ENCODE data around the gene CTNNA2.

CTNNA2 gene

DNA sequence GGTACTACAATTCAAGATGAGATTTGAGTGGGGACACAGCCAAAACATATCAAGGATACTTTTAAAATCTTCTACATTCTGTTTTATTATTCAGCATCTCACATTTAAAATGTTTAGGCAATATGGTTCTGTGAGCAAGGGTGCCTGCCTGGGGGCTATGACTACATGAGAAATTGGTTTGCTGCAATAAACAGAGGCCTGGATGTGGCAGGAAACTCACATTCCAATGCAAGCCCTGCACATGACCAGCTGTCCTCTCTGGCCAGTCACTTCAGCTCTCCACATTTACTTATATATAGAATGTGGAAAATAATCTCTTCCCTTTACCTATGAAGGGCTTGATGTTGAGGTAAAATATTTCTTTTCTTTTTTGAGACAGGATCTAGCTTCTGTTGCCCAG is 598.3 kb downstream of the CTNNA2 start:
- no peak for ATAC-seq
- TF ChIP-seq, protein P1, sequence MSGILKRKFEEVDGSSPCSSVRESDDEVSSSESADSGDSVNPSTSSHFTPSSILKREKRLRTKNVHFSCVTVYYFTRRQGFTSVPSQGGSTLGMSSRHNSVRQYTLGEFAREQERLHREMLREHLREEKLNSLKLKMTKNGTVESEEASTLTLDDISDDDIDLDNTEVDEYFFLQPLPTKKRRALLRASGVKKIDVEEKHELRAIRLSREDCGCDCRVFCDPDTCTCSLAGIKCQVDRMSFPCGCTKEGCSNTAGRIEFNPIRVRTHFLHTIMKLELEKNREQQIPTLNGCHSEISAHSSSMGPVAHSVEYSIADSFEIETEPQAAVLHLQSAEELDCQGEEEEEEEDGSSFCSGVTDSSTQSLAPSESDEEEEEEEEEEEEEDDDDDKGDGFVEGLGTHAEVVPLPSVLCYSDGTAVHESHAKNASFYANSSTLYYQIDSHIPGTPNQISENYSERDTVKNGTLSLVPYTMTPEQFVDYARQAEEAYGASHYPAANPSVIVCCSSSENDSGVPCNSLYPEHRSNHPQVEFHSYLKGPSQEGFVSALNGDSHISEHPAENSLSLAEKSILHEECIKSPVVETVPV (CRISPR knock-in tag; IDR thresholded peaks at IDR 0.05): no peak
- TF ChIP-seq PPARA (CRISPR knock-in tag; IDR thresholded peaks at IDR 0.05; ENCODE audit: borderline replicate concordance) (no peak), ESRRG (CRISPR knock-in tag; IDR thresholded peaks at IDR 0.05) (no peak), OSR1 (CRISPR knock-in tag; IDR thresholded peaks at IDR 0.05) (no peak), RARB (CRISPR knock-in tag; IDR thresholded peaks at IDR 0.05) (no peak), ZNF70 (CRISPR knock-in tag; IDR thresholded peaks at IDR 0.05) (no peak)
- TF ChIP-seq, protein P2, sequence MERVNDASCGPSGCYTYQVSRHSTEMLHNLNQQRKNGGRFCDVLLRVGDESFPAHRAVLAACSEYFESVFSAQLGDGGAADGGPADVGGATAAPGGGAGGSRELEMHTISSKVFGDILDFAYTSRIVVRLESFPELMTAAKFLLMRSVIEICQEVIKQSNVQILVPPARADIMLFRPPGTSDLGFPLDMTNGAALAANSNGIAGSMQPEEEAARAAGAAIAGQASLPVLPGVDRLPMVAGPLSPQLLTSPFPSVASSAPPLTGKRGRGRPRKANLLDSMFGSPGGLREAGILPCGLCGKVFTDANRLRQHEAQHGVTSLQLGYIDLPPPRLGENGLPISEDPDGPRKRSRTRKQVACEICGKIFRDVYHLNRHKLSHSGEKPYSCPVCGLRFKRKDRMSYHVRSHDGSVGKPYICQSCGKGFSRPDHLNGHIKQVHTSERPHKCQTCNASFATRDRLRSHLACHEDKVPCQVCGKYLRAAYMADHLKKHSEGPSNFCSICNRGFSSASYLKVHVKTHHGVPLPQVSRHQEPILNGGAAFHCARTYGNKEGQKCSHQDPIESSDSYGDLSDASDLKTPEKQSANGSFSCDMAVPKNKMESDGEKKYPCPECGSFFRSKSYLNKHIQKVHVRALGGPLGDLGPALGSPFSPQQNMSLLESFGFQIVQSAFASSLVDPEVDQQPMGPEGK (CRISPR knock-in tag; IDR thresholded peaks at IDR 0.05; ENCODE audit: borderline replicate concordance): no peak

DNA sequence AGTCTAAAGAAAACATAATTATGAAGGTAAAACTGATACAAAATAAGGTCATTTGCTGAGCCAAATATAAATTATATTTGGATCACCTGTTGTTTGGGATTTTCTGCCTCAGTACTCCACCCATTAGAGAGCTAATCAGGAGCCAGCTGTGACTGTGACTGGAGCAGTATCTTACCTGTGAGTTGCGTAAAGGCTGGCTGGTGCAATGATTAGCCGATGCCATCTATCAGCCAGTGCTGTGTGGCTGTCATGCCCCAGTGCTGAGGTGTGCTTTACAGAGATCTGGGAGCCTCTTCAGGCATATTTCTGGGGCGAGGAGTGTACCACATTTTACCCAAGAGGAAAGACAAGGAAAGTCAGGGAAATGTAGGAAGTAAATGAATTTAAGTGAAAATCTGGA is 599.9 kb downstream of the CTNNA2 start:
- TF ChIP-seq, protein P1 (CRISPR knock-in tag; IDR thresholded peaks at IDR 0.05): no peak
- TF ChIP-seq ISL1 (CRISPR knock-in tag; IDR thresholded peaks at IDR 0.05): no peak
- TF ChIP-seq TCF4 (CRISPR knock-in tag; IDR thresholded peaks at IDR 0.05; ENCODE audit: borderline replicate concordance): no peak
- no peak for TF ChIP-seq ESRRG (CRISPR knock-in tag; IDR thresholded peaks at IDR 0.05)
- no peak for TF ChIP-seq BACH2 (CRISPR knock-in tag; IDR thresholded peaks at IDR 0.05; ENCODE audit: borderline replicate concordance)
- TF ChIP-seq TOX (CRISPR knock-in tag; IDR thresholded peaks at IDR 0.05; ENCODE audit: borderline replicate concordance): no peak
- TF ChIP-seq SNAI2 (CRISPR knock-in tag; IDR thresholded peaks at IDR 0.05): no peak
- no peak for TF ChIP-seq ZFP3 (CRISPR knock-in tag; IDR thresholded peaks at IDR 0.05)
- no peak for TF ChIP-seq PPARA (CRISPR knock-in tag; IDR thresholded peaks at IDR 0.05; ENCODE audit: borderline replicate concordance)
- TF ChIP-seq, protein P3, sequence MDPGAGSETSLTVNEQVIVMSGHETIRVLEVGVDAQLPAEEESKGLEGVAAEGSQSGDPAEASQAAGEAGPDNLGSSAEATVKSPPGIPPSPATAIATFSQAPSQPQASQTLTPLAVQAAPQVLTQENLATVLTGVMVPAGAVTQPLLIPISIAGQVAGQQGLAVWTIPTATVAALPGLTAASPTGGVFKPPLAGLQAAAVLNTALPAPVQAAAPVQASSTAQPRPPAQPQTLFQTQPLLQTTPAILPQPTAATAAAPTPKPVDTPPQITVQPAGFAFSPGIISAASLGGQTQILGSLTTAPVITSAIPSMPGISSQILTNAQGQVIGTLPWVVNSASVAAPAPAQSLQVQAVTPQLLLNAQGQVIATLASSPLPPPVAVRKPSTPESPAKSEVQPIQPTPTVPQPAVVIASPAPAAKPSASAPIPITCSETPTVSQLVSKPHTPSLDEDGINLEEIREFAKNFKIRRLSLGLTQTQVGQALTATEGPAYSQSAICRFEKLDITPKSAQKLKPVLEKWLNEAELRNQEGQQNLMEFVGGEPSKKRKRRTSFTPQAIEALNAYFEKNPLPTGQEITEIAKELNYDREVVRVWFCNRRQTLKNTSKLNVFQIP (CRISPR knock-in tag; IDR thresholded peaks at IDR 0.05; ENCODE audit: borderline replicate concordance, low read depth): no peak
- TF ChIP-seq CSDC2 (CRISPR knock-in tag; IDR thresholded peaks at IDR 0.05): no peak
- TF ChIP-seq RARB (CRISPR knock-in tag; IDR thresholded peaks at IDR 0.05): no peak
- TF ChIP-seq ZNF8 (CRISPR knock-in tag; IDR thresholded peaks at IDR 0.05): no peak
- no peak for ATAC-seq

DNA sequence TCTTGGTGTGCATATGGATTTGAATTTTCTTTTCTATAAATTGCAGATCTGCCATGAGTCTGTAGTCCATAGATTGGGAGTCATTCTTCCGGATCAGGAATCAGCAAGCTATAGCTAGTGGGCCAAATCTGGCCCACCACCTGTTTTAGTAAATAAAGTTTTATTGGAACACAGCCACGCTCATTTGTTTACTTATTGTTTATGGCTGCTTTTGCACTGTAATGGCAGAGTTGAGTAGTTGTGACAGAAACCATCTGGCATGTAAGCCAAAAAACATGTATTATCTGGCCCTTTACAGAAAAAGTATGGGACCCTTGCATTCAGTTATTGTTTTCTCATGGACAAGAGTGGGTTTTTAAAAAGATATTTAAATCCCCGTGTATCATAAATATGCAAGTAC is 600.5 kb downstream of the CTNNA2 start:
- TF ChIP-seq TCF4 (CRISPR knock-in tag; IDR thresholded peaks at IDR 0.05; ENCODE audit: borderline replicate concordance) (no peak), OSR1 (CRISPR knock-in tag; IDR thresholded peaks at IDR 0.05) (no peak), ZFP30 (CRISPR knock-in tag; IDR thresholded peaks at IDR 0.05) (no peak), TOX (CRISPR knock-in tag; IDR thresholded peaks at IDR 0.05; ENCODE audit: borderline replicate concordance) (no peak), RARB (CRISPR knock-in tag; IDR thresholded peaks at IDR 0.05) (no peak), ARNTL (CRISPR knock-in tag; IDR thresholded peaks at IDR 0.05; ENCODE audit: borderline replicate concordance, low read depth) (no peak), ZNF8 (CRISPR knock-in tag; IDR thresholded peaks at IDR 0.05) (no peak), GLIS3 (CRISPR knock-in tag; IDR thresholded peaks at IDR 0.05) (no peak), ZC3H10 (CRISPR knock-in tag; IDR thresholded peaks at IDR 0.05) (no peak)
- TF ChIP-seq, protein P4, sequence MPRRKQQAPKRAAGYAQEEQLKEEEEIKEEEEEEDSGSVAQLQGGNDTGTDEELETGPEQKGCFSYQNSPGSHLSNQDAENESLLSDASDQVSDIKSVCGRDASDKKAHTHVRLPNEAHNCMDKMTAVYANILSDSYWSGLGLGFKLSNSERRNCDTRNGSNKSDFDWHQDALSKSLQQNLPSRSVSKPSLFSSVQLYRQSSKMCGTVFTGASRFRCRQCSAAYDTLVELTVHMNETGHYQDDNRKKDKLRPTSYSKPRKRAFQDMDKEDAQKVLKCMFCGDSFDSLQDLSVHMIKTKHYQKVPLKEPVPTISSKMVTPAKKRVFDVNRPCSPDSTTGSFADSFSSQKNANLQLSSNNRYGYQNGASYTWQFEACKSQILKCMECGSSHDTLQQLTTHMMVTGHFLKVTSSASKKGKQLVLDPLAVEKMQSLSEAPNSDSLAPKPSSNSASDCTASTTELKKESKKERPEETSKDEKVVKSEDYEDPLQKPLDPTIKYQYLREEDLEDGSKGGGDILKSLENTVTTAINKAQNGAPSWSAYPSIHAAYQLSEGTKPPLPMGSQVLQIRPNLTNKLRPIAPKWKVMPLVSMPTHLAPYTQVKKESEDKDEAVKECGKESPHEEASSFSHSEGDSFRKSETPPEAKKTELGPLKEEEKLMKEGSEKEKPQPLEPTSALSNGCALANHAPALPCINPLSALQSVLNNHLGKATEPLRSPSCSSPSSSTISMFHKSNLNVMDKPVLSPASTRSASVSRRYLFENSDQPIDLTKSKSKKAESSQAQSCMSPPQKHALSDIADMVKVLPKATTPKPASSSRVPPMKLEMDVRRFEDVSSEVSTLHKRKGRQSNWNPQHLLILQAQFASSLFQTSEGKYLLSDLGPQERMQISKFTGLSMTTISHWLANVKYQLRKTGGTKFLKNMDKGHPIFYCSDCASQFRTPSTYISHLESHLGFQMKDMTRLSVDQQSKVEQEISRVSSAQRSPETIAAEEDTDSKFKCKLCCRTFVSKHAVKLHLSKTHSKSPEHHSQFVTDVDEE (CRISPR knock-in tag; IDR thresholded peaks at IDR 0.05): no peak
- TF ChIP-seq, protein P2 (CRISPR knock-in tag; IDR thresholded peaks at IDR 0.05; ENCODE audit: borderline replicate concordance): no peak
- ATAC-seq: no peak
